Tracheal epithelial cell (primary cell): ENCODE measurements around the gene JPH2. TPM values are rescaled to one million over a fixed set of nuclear protein-coding genes. Genes with fewer than 3 reads are reported as not detected.

ENCODE experiments used
- total RNA-seq: library from RNA; depleted of rRNA; stranded (reverse); fragments of >200 nt; gene quantifications from 2 replicates; pipeline ENCODE4 v1.2.1, GENCODE V29; 2014

Gene JPH2
- total RNA-seq, result under 0.01 and 6.0 TPM in 2 replicates

GRCh38 chr20:44187054-44187771, at the start of gene JPH2:
Gene JPH2 (minus strand): TSS chr20:44187188. CDS start chr20:44186705, 483 bp downstream.

GRCh38 chr20:44210406-44211176, 23.6 kb upstream of the JPH2 start, which contains the start of gene OSER1:
Gene OSER1 (minus strand): TSS chr20:44210771. CDS start chr20:44206957, 3,814 bp downstream.

Other genes starting within 250 kb of the JPH2 start
- gene OSER1, start 23.6 kb upstream of the JPH2 start, total RNA-seq, result 44.6 and 60.1 TPM in 2 replicates
- not detected in 2 replicates for gene GDAP1L1, start 60.1 kb upstream of the JPH2 start, total RNA-seq
- 3.4 and 4.5 TPM in 2 replicates for gene FITM2, start 124.0 kb upstream of the JPH2 start, total RNA-seq
- gene R3HDML, start 149.9 kb upstream of the JPH2 start, total RNA-seq, result not detected in 2 replicates
- under 0.01 TPM in 1 of 2 replicates, not detected in the other for gene HNF4A, start 168.5 kb upstream of the JPH2 start, total RNA-seq